Upper lobe of right lung (tissue), 1 donor: Measurements from ENCODE around the gene NUMBL. TPM values are rescaled to one million over a fixed set of nuclear protein-coding genes. Genes with fewer than 3 reads are reported as not detected.

Experiments used
- ATAC-seq: fragments of 200-7000 bp; cut with Tn5 transposase; one replicate; pipeline ENCODE4 v1.9.1; 2020; ENCODE audit warnings: mild to moderate bottlenecking, moderate library complexity
- DNase-seq: peaks from one replicate; pipeline ENCODE4 v3.0.0-alpha.2; 2020
- H3K27ac ChIP-seq: fragments of 200-600 bp; one replicate; pipeline ENCODE4 v1.8.0; 2022
- H3K27me3 ChIP-seq: fragments of 200-600 bp; one replicate; pipeline ENCODE4 v1.8.0; 2022; ENCODE audit warnings: mild to moderate bottlenecking
- H3K36me3 ChIP-seq: fragments of 200-600 bp; one replicate; pipeline ENCODE4 v1.8.0; 2022
- H3K4me1 ChIP-seq: fragments of 200-600 bp; one replicate; pipeline ENCODE4 v1.8.0; 2022
- H3K4me3 ChIP-seq: fragments of 200-600 bp; one replicate; pipeline ENCODE4 v1.8.0; 2022; ENCODE audit warnings: mild to moderate bottlenecking
- H3K9me3 ChIP-seq: fragments of 200-600 bp; one replicate; pipeline ENCODE4 v1.8.0; 2022
- CTCF ChIP-seq: fragments of 200-600 bp; IDR thresholded peaks from one replicate; pipeline ENCODE4 v1.8.0; 2022; ENCODE audit warnings: antibody characterized with exemption
- intact Hi-C: fragments of 100-400 bp; cut with DNase I; formaldehyde crosslinking; loops from one replicate; pipeline ENCODE4 v1.11.0; 2022
- total RNA-seq: library from RNA; stranded (reverse); fragmentation: NEBNext Ultra II Directional; extraction: Animal tissue kit (Norgen Biotek cat#: 25700); gene quantifications from one replicate; pipeline ENCODE4 v1.2.1, GENCODE V29; 2021
- donor health status: DM: no; HTN: yes; CAD: no; lungs with severe emphysema.

Gene NUMBL
- total RNA-seq, 1 donor from 2014 or later: 19.5 TPM

GRCh38 chr19:40672573-40673299 lies 17.7 kb downstream of the NUMBL start:
- no peak overlapping the region for H3K4me3 ChIP-seq
- no peaks in the 10 kb centered on the region for H3K4me1 ChIP-seq
- ATAC-seq (no peak), DNase-seq (no peak)
- no peak overlapping the region for H3K27ac ChIP-seq
- no peaks in the 10 kb centered on the region for H3K27me3 ChIP-seq
- H3K36me3 ChIP-seq: peaks cover 89% of the 10 kb centered on the region
- TF ChIP-seq CTCF: no peak
- no peaks in the 10 kb centered on the region for H3K9me3 ChIP-seq
- intact Hi-C loops: no loop called here

GRCh38 chr19:40672038-40672437 lies 18.4 kb downstream of the NUMBL start:
- Histone ChIP-seq H3K36me3 (peaks cover 82% of the 10 kb centered on the region), H3K4me1 (no peaks in the 10 kb centered on the region), H3K27me3 (no peaks in the 10 kb centered on the region), H3K4me3 (no peak overlapping the region), H3K9me3 (no peaks in the 10 kb centered on the region), H3K27ac (no peak overlapping the region)
- no peak for TF ChIP-seq CTCF
- intact Hi-C loops: no loop called here
- DNase-seq: no peak
- ATAC-seq: no peak

GRCh38 chr19:40671404-40671803 lies 19.0 kb downstream of the NUMBL start:
- no peak for TF ChIP-seq CTCF
- no peak overlapping the region for H3K27ac ChIP-seq
- H3K4me3 ChIP-seq: no peak overlapping the region
- DNase-seq: no peak
- H3K27me3 ChIP-seq: no peaks in the 10 kb centered on the region
- intact Hi-C loops: no loop called here
- no peak for ATAC-seq
- no peaks in the 10 kb centered on the region for H3K9me3 ChIP-seq
- H3K36me3 ChIP-seq: peaks cover 76% of the 10 kb centered on the region
- no peaks in the 10 kb centered on the region for H3K4me1 ChIP-seq

- DNase-seq (no peak), ATAC-seq (no peak)
- H3K4me1 ChIP-seq: no peaks in the 10 kb centered on the region
- intact Hi-C loops: no loop called here
- no peak for TF ChIP-seq CTCF
- H3K27me3 ChIP-seq: no peaks in the 10 kb centered on the region
- no peak overlapping the region for H3K4me3 ChIP-seq
- H3K9me3 ChIP-seq: no peaks in the 10 kb centered on the region
- H3K27ac ChIP-seq: no peak overlapping the region
- peaks cover 56% of the 10 kb centered on the region for H3K36me3 ChIP-seq
These were observed 21.3 kb downstream of the NUMBL start for GRCh38 chr19:40668991-40669614.

GRCh38 chr19:40667602-40668001 lies 22.8 kb downstream of the NUMBL start:
- Histone ChIP-seq H3K9me3 (no peaks in the 10 kb centered on the region), H3K27ac (no peak overlapping the region), H3K4me3 (no peak overlapping the region), H3K36me3 (peaks cover 42% of the 10 kb centered on the region), H3K27me3 (no peaks in the 10 kb centered on the region), H3K4me1 (peaks cover 7% of the 10 kb centered on the region)
- DNase-seq: no peak
- TF ChIP-seq CTCF: no peak
- ATAC-seq: no peak
- intact Hi-C loops: no loop called here
